DMS79 treated with DMSO at 0.1 percent for 48 hours (cell line): ENCODE data around the gene NSUN6.
"Not testable (repeated sequence)": the region's sequence is repeated elsewhere in the genome, so short reads cannot be mapped to it uniquely, and the experiment has no call there.

ENCODE experiments used
- DNase-seq: peaks from one replicate; lab custom pipeline; 2025; lab: John Stamatoyannopoulos, UW

NSUN6 gene

GRCh38 chr10:18607503-18608378 lies 43.6 kb downstream of the NSUN6 start:
- no peak for DNase-seq

GRCh38 chr10:18606051-18606695 lies 45.2 kb downstream of the NSUN6 start:
- no peak for DNase-seq

- no peak for DNase-seq
Observed at GRCh38 chr10:18601321-18601720, 50.1 kb downstream of the NSUN6 start.

GRCh38 chr10:18599392-18599791 lies 52.0 kb downstream of the NSUN6 start:
- DNase-seq = no peak

- no peak for DNase-seq
Observed at GRCh38 chr10:18594574-18595156, 56.7 kb downstream of the NSUN6 start.

GRCh38 chr10:18591141-18591540 lies 60.2 kb downstream of the NSUN6 start:
- not testable (repeated sequence) for DNase-seq

GRCh38 chr10:18586637-18587036 lies 64.8 kb downstream of the NSUN6 start:
- DNase-seq = not testable (repeated sequence)

- DNase-seq = no peak
Observed at GRCh38 chr10:18583575-18584270, 67.7 kb downstream of the NSUN6 start.

- no peak for DNase-seq
Observed at GRCh38 chr10:18582803-18583202, 68.6 kb downstream of the NSUN6 start.

GRCh38 chr10:18577823-18578685 lies 73.3 kb downstream of the NSUN6 start:
- DNase-seq = no peak

GRCh38 chr10:18576586-18576985 lies 74.8 kb downstream of the NSUN6 start:
- no peak for DNase-seq

- DNase-seq = no peak
Observed at GRCh38 chr10:18572959-18573561, 78.3 kb downstream of the NSUN6 start.

GRCh38 chr10:18571780-18572179 lies 79.6 kb downstream of the NSUN6 start:
- no peak for DNase-seq

GRCh38 chr10:18571076-18571475 lies 80.3 kb downstream of the NSUN6 start:
- no peak for DNase-seq

GRCh38 chr10:18570386-18570785 lies 81.0 kb downstream of the NSUN6 start:
- DNase-seq = not testable (repeated sequence)

- DNase-seq = no peak
Observed at GRCh38 chr10:18567343-18567856, 84.0 kb downstream of the NSUN6 start.

GRCh38 chr10:18566177-18566576 lies 85.2 kb downstream of the NSUN6 start:
- no peak for DNase-seq

GRCh38 chr10:18565006-18565405 lies 86.4 kb downstream of the NSUN6 start:
- no peak for DNase-seq

- DNase-seq = no peak
Observed at GRCh38 chr10:18563003-18563726, 88.2 kb downstream of the NSUN6 start.
